Heart right ventricle (tissue), 16 donors: Measurements from ENCODE around the gene SEPHS2. TPM values are rescaled to one million over a fixed set of nuclear protein-coding genes. Genes with fewer than 3 reads are reported as not detected.
"Not testable (repeated sequence)": the region's sequence is repeated elsewhere in the genome, so short reads cannot be mapped to it uniquely, and the experiment has no call there.

Experiments used
- ATAC-seq, 8 donors: fragments of 200-7000 bp; cut with Tn5 transposase; one replicate each; pipeline ENCODE4 v1.9.1; 2020; ENCODE audit warnings: mild to moderate bottlenecking in 8 of 8, moderate library complexity in 8 of 8, moderate number of reproducible peaks in 1 of 8
- DNase-seq, 2 donors: peaks; one replicate each; pipeline ENCODE4 v3.0.0-alpha.2; 2020
- H3K27ac ChIP-seq, 10 donors: fragments of 200-600 bp; sonication (generic) in 2 of 10; one replicate each; pipeline versions ENCODE4 v1.5.0 to v1.8.0; 2020 to 2022; ENCODE audit warnings: mild to moderate bottlenecking in 3 of 10
- H3K27me3 ChIP-seq, 7 donors: fragments of 200-600 bp; one replicate each; pipeline ENCODE4 v1.8.0; 2021 to 2022; ENCODE audit warnings: mild to moderate bottlenecking in 2 of 7
- H3K36me3 ChIP-seq, 9 donors: fragments of 200-600 bp; sonication (generic) in 1 of 9; one replicate each; pipeline versions ENCODE4 v1.5.0 to v1.8.0; 2020 to 2022; ENCODE audit warnings: mild to moderate bottlenecking in 2 of 9
- H3K4me1 ChIP-seq, 9 donors: fragments of 200-600 bp; sonication (generic) in 1 of 9; one replicate each; pipeline versions ENCODE4 v1.5.0 to v1.8.0; 2020 to 2022; ENCODE audit warnings: mild to moderate bottlenecking in 4 of 9
- H3K4me3 ChIP-seq, 10 donors: fragments of 200-600 bp; sonication (generic) in 2 of 10; one replicate each; pipeline versions ENCODE4 v1.5.0 to v1.8.0; 2020 to 2022; ENCODE audit warnings: mild to moderate bottlenecking in 7 of 10, moderate library complexity in 2 of 10
- H3K9me3 ChIP-seq, 11 donors: fragments of 200-600 bp in 10 of 11; sonication (generic) in 2 of 11; one replicate each; pipeline versions ENCODE4 v1.5.0 to v1.8.0; 2013 to 2022; ENCODE audit warnings: mild to moderate bottlenecking in 2 of 11, control low read depth in 1 of 11, moderate library complexity in 1 of 11
- CTCF ChIP-seq, 9 donors: fragments of 200-600 bp; sonication (generic) in 2 of 9; IDR thresholded peaks; one replicate each; pipeline versions ENCODE4 v1.5.0 to v1.8.0; 2021 to 2022; ENCODE audit warnings: antibody characterized with exemption in 9 of 9, mild to moderate bottlenecking in 5 of 9, moderate library complexity in 1 of 9
- WGBS, 2 donors: extraction: QIAGEN DNeasy Blood & Tissue Kit; methylation state at CpG; one replicate each; pipeline ENCODE4 v1.1.7; 2013; ENCODE audit warnings: inconsistent platforms in 1 of 2; 5-methylcytosine and 5-hydroxymethylcytosine counted together
- intact Hi-C, 10 donors: fragments of 100-400 bp; cut with DNase I; formaldehyde crosslinking; loops; one replicate each; pipeline versions ENCODE4 v1.11.1 to v1.14.2; 2022
- polyA plus RNA-seq, 2 donors: library from polyadenylated mRNA; stranded (reverse); fragments of 200-250 nt; gene quantifications; one replicate each; pipeline ENCODE4 v1.2.3, GENCODE V29; 2013
- total RNA-seq, 10 donors: library from RNA; stranded (reverse); fragmentation: NEBNext Ultra II Directional in 3 of 10; extraction: Animal tissue kit (Norgen Biotek cat#: 25700) in 3 of 10; gene quantifications; one replicate each; pipeline versions ENCODE4 v1.2.1 to v1.2.4, GENCODE V29; 2021 to 2023
- donor health status: Arrhythmogenic right ventricular cardiomyopathy.
- donor health status: ischemic (EF 13 %, LVEDD 7.1; RV severe dilation, severe dysfunction).
- donor health status: healthy with polysubstance abuse.
- donor health status: DM: no; HTN: yes; CAD: no.
- donor health status: DM: no; HTN: no; CAD: no.
- donor health status: ischemic (EF 25% LVEDD 6.9; RV normal size, moderate dysfunction).
- donor health status: ischemic (EF 25% LVEDD 5.7; RV mildly dilated, moderate dysfunction).
- donor health status: healthy.
- donor health status: DM: yes; HTN: yes; CAD: no.
- donor health status: Ischemic cardiomyopathy.
- donor health status: ischemic (EF 35%, LVEDD 5.7; RV mildly dilated, moderate dysfunction).
- donor health status: nonischemic (EF 11% LVEDD 7.7; RV severe dilation, severe dysfunction).
- donor health status: DM: yes; HTN: yes; CAD: no.
- donor health status: PGD.
- donor health status: ischemic (EF 29% LVEDD 5.4; RV normal size, mild dysfunction).
- donor health status: nonischemic (EF 23%, LVEDD 6.1; RV moderate dilation, normal function).

The SEPHS2 gene
- total and polyA plus RNA-seq, 12 donors: 17.3 to 49.3 (median 29.3) TPM

GRCh38 chr16:30457743-30458560 is 12.3 kb upstream of the SEPHS2 start:
- H3K4me3 ChIP-seq: no peak overlapping the region
- DNase-seq: no peak
- 91 to 92% methylated on average over 16 of the region's 16 CpGs for WGBS, 2 donors
- H3K4me1 ChIP-seq: peaks cover 0 to 25% (median 0%) of the 10 kb centered on the region in 9 donors
- no peak for ATAC-seq
- no peaks in the 10 kb centered on the region for H3K36me3 ChIP-seq
- H3K9me3 ChIP-seq: no peaks in the 10 kb centered on the region
- H3K27ac ChIP-seq: peak overlapping the region in 1 of 10 donors; percentile 82
- intact Hi-C loops: loop anchor here in 2 of 10 donors (5.0 to 10.0 kb wide), 2 partner anchors 59 to 157 kb away; partner anchors contain the start of gene ZNF689 (in 1 of the 2)
- H3K27me3 ChIP-seq: no peaks in the 10 kb centered on the region
- no peak for TF ChIP-seq CTCF (IDR thresholded peaks at IDR 0.05)

- ATAC-seq (peak; percentile 55 to 96 (median 80)), DNase-seq (peak; percentile 31 to 37)
- H3K4me1 ChIP-seq: peaks cover 0 to 25% (median 0%) of the 10 kb centered on the region in 9 donors
- H3K9me3 ChIP-seq: no peaks in the 10 kb centered on the region
- H3K36me3 ChIP-seq: no peaks in the 10 kb centered on the region
- 85 to 97% methylated on average over 1 of the region's 1 CpG for WGBS, 2 donors
- intact Hi-C loops: loop anchor here in 2 of 10 donors (5.0 to 10.0 kb wide), 2 partner anchors 60 to 158 kb away; partner anchors contain the start of gene ZNF689 (in 1 of the 2)
- H3K27me3 ChIP-seq: no peaks in the 10 kb centered on the region
- TF ChIP-seq CTCF (IDR thresholded peaks at IDR 0.05): no peak
- H3K4me3 ChIP-seq: no peak overlapping the region
- H3K27ac ChIP-seq: no peak overlapping the region
Observed at GRCh38 chr16:30457256-30457655, 11.6 kb upstream of the SEPHS2 start.

GRCh38 chr16:30456302-30456701 is 10.6 kb upstream of the SEPHS2 start:
- 88 to 100% methylated on average over 1 of the region's 1 CpG for WGBS, 2 donors
- Histone ChIP-seq H3K27me3 (no peaks in the 10 kb centered on the region), H3K4me1 (peaks cover 0 to 20% (median 0%) of the 10 kb centered on the region in 9 donors), H3K36me3 (no peaks in the 10 kb centered on the region), H3K4me3 (no peak overlapping the region), H3K9me3 (no peaks in the 10 kb centered on the region), H3K27ac (no peak overlapping the region)
- intact Hi-C loops: loop anchor here in 2 of 10 donors (5.0 to 10.0 kb wide), 2 partner anchors 61 to 158 kb away; partner anchors contain the start of gene ZNF689 (in 1 of the 2)
- TF ChIP-seq CTCF (IDR thresholded peaks at IDR 0.05): no peak
- ATAC-seq (no peak), DNase-seq (no peak)

- H3K27ac ChIP-seq, H3K9me3 ChIP-seq, H3K27me3 ChIP-seq, DNase-seq, H3K36me3 ChIP-seq, ATAC-seq, H3K4me3 ChIP-seq: not testable (repeated sequence)
- 69 to 74% methylated on average over 20 of the region's 20 CpGs for WGBS, 2 donors
- H3K4me1 ChIP-seq: peaks cover 0 to 13% (median 0%) of the 10 kb centered on the region in 9 donors
- intact Hi-C loops: loop anchor here in 2 of 10 donors (5.0 to 10.0 kb wide), 2 partner anchors 162 to 164 kb away; partner anchors contain the start of gene ZNF689 (in 1 of the 2)
Observed at GRCh38 chr16:30452709-30453580, 7.3 kb upstream of the SEPHS2 start.
